Activated naive CD4-positive, alpha-beta T cell treated with anti-CD3 and anti-CD28 coated beads, Interleukin-2, amount 10 ng/mL, durations not matched to agents 7 days and 5 days (primary cell): ENCODE results near the gene KRT36.

ENCODE experiments used
- CTCF ChIA-PET: fragments of 350-600 bp; sonication (Branson Sonifier 250); formaldehyde crosslinking; loops from one replicate; lab custom pipeline; 2021; ENCODE audit warnings: antibody characterized with exemption; lab: Charles Lee
- DNase-seq: peaks from one replicate; pipeline ENCODE4 v3.0.0-alpha.2; 2020
- H3K27ac Mint-ChIP-seq: one replicate; pipeline ENCODE4 v1.8.0; 2021; ENCODE audit warnings: mild to moderate bottlenecking, moderate library complexity, mixed read lengths
- H3K27me3 Mint-ChIP-seq: one replicate; pipeline ENCODE4 v1.8.0; 2021; ENCODE audit warnings: mild to moderate bottlenecking, mixed read lengths
- H3K36me3 Mint-ChIP-seq: one replicate; pipeline ENCODE4 v1.8.0; 2021; ENCODE audit warnings: mixed read lengths
- H3K4me1 Mint-ChIP-seq: one replicate; pipeline ENCODE4 v1.8.0; 2021; ENCODE audit warnings: mixed read lengths
- H3K4me3 Mint-ChIP-seq: one replicate; pipeline ENCODE4 v1.8.0; 2021; ENCODE audit warnings: mild to moderate bottlenecking, moderate library complexity, mixed read lengths
- H3K9me3 Mint-ChIP-seq: one replicate; pipeline ENCODE4 v1.8.0; 2021; ENCODE audit warnings: mixed read lengths

The KRT36 gene

GRCh38 chr17:41483991-41484826, 5.5 kb downstream of the KRT36 start:
- no peak overlapping the region for H3K4me3 Mint-ChIP-seq
- DNase-seq, result no peak
- peaks cover 11% of the 10 kb centered on the region for H3K27me3 Mint-ChIP-seq
- H3K36me3 Mint-ChIP-seq, result no peaks in the 10 kb centered on the region
- H3K27ac Mint-ChIP-seq, result no peak overlapping the region
- no peaks in the 10 kb centered on the region for H3K9me3 Mint-ChIP-seq
- H3K4me1 Mint-ChIP-seq, result no peaks in the 10 kb centered on the region
- CTCF ChIA-PET, result interaction anchor here (1.0 to 2.3 kb wide), 4 partner anchors 11 to 179 kb away, joined by 3 to 7 read pairs (median 4); no protein-coding TSS in a partner anchor

GRCh38 chr17:41483531-41483930, 6.2 kb downstream of the KRT36 start:
- Mint-ChIP-seq H3K27me3 (peaks cover 11% of the 10 kb centered on the region), H3K27ac (no peak overlapping the region), H3K9me3 (no peaks in the 10 kb centered on the region), H3K4me3 (no peak overlapping the region), H3K36me3 (no peaks in the 10 kb centered on the region), H3K4me1 (no peaks in the 10 kb centered on the region)
- DNase-seq, result no peak
- CTCF ChIA-PET, result interaction anchor here (1.0 to 2.3 kb wide), 3 partner anchors 11 to 180 kb away, joined by 3 to 7 read pairs (median 4); no protein-coding TSS in a partner anchor

- no peaks in the 10 kb centered on the region for H3K4me1 Mint-ChIP-seq
- CTCF ChIA-PET, result interaction anchor here (1.0 kb wide), 1 partner anchor 15 kb away, joined by 3 read pairs; no protein-coding TSS in a partner anchor
- peaks cover 4% of the 10 kb centered on the region for H3K27me3 Mint-ChIP-seq
- no peak within 1 kb of the TSS for H3K4me3 Mint-ChIP-seq
- DNase-seq, result no peak
- H3K36me3 Mint-ChIP-seq, result no peaks in the 10 kb centered on the region
- no peak within 1 kb of the TSS for H3K27ac Mint-ChIP-seq
- H3K9me3 Mint-ChIP-seq, result no peaks in the 10 kb centered on the region
Observed at GRCh38 chr17:41481036-41481435, 8.7 kb downstream of the KRT36 start, which contains the start of gene KRT35. Gene KRT35 (minus strand): TSS chr17:41481151. CDS start chr17:41481097, 54 bp downstream.

DNA sequence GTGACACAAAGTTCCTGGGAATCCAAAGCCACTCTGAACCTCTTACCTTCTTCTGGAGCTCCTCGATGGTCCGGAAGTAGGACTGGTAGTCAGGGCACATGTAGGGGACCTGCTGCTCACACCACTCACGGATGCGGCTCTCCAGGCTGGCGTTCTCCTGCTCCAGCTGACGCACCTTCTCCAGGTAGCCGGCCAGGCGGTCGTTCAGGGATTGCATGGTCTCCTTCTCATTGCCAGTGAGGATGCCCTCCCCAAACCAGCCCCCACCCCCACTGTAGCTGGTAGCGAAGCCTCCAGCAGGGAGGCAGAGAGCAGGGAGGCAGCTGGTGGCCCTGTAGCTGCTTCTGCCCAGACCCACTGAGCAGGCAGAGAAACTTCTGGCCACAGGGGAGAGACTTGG, 9.1 kb downstream of the KRT36 start:
- no peaks in the 10 kb centered on the region for H3K36me3 Mint-ChIP-seq
- no peak overlapping the region for H3K27ac Mint-ChIP-seq
- H3K27me3 Mint-ChIP-seq, result peaks cover 4% of the 10 kb centered on the region
- no peaks in the 10 kb centered on the region for H3K4me1 Mint-ChIP-seq
- H3K4me3 Mint-ChIP-seq, result no peak overlapping the region
- DNase-seq, result no peak
- CTCF ChIA-PET, result interaction anchor here (1.0 kb wide), 1 partner anchor 15 kb away, joined by 3 read pairs; no protein-coding TSS in a partner anchor
- no peaks in the 10 kb centered on the region for H3K9me3 Mint-ChIP-seq

GRCh38 chr17:41480136-41480535, 9.6 kb downstream of the KRT36 start:
- H3K4me1 Mint-ChIP-seq, result no peaks in the 10 kb centered on the region
- H3K36me3 Mint-ChIP-seq, result no peaks in the 10 kb centered on the region
- CTCF ChIA-PET, result interaction anchor here (0.6 to 1.0 kb wide), 2 partner anchors 16 to 1356 kb away, joined by 3 read pairs; no protein-coding TSS in a partner anchor
- H3K27me3 Mint-ChIP-seq, result peaks cover 4% of the 10 kb centered on the region
- H3K27ac Mint-ChIP-seq, result no peak overlapping the region
- no peak overlapping the region for H3K4me3 Mint-ChIP-seq
- H3K9me3 Mint-ChIP-seq, result no peaks in the 10 kb centered on the region
- DNase-seq, result no peak

DNA sequence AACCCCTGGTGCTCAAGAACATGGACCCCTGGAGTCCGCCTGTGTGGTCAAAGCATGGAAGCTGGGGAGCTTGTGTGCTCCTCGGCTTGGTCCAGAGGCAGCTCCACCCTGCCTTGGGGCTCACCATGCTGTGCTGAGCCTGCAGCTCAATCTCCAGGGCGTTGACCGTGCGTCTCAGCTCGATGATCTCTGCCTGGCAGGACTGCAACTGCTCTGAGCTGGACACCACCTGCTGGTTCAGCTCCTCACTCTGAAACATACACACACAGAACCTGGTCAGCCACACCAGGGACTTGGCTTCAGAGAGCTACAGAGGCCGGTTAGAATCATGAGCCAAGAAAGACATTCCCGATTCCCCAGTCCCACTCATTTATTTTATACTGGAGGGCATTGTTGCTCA, 11.5 kb downstream of the KRT36 start:
- no peak overlapping the region for H3K27ac Mint-ChIP-seq
- H3K9me3 Mint-ChIP-seq, result no peaks in the 10 kb centered on the region
- no peaks in the 10 kb centered on the region for H3K4me1 Mint-ChIP-seq
- no peak for DNase-seq
- H3K27me3 Mint-ChIP-seq, result peaks cover 10% of the 10 kb centered on the region
- H3K4me3 Mint-ChIP-seq, result no peak overlapping the region
- CTCF ChIA-PET, result no interaction called here
- H3K36me3 Mint-ChIP-seq, result no peaks in the 10 kb centered on the region

DNA sequence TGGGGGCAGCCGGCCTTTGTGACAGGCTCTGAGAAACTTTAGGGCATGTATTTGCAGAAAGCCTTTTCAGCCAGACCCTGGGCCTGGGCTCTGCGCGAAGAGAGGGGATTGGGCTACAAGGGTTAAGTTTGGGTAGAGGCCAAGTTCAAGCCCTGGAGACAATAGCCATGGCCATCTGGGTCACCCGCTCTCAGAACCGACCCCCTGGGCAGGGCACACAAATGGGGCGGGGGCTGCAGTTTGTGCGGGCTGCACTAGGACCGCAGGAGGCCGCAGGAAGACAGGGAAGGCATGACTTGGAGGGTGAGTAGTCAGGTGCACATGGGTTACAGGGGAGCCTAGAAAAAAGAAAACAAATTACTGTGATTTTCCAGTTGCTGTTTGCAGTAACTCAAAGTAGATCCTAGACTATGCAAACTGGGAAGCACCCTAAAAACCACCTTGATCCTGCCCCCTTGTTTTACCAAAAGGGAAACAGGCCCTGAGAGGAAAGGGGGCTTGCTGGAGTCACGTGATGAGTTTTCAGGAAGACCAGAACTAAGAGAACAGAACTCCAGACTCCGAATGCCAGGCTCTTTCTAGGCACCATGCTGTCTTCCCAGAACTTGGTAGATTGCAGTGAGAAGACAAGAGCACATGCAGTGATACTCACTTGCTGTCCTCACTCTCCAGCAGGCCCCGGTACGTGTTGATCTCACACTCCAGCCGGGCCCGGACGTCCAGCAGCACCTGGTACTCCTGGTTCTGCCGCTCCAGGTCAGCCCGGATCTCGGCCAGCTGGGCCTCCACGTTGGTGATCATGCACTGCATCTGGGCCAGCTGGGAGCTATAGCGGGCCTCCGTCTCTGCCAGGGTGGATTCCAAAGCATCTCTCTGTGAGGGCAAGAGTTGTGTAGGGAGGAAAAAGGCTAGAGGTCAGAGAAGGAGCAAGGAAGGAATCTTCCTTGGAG, 12.6 kb downstream of the KRT36 start:
- no peak overlapping the region for H3K27ac Mint-ChIP-seq
- no peaks in the 10 kb centered on the region for H3K4me1 Mint-ChIP-seq
- no peaks in the 10 kb centered on the region for H3K9me3 Mint-ChIP-seq
- DNase-seq, result no peak
- peaks cover 13% of the 10 kb centered on the region for H3K27me3 Mint-ChIP-seq
- H3K4me3 Mint-ChIP-seq, result no peak overlapping the region
- H3K36me3 Mint-ChIP-seq, result no peaks in the 10 kb centered on the region
- CTCF ChIA-PET, result no interaction called here

- Mint-ChIP-seq H3K27me3 (peaks cover 9% of the 10 kb centered on the region), H3K27ac (no peak overlapping the region), H3K9me3 (no peaks in the 10 kb centered on the region), H3K4me1 (no peaks in the 10 kb centered on the region), H3K4me3 (no peak overlapping the region), H3K36me3 (no peaks in the 10 kb centered on the region)
- CTCF ChIA-PET, result no interaction called here
- no peak for DNase-seq
Observed at GRCh38 chr17:41475421-41475820, 14.3 kb downstream of the KRT36 start.

DNA sequence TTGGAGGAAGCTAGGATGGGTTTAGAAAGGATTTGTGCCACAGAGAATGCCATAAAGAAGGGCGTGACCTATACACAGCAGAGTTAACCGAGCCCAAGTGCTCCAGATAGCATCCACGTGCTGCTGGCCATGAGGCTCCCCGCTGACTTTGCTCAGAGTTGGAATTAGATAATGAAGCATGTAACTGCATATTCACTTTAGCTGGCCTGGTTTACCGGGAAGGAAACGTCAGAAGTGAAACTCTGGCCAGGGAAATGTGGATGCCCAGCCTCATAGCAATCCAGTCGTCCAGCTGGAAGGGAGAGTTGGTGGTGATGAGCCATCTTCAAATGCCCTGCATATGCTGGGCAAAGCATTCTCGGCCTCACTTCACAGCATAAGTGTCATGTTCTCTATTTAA, 14.8 kb downstream of the KRT36 start:
- CTCF ChIA-PET, result no interaction called here
- Mint-ChIP-seq H3K4me3 (no peak overlapping the region), H3K36me3 (no peaks in the 10 kb centered on the region), H3K9me3 (no peaks in the 10 kb centered on the region), H3K27me3 (peaks cover 9% of the 10 kb centered on the region), H3K27ac (no peak overlapping the region), H3K4me1 (no peaks in the 10 kb centered on the region)
- no peak for DNase-seq

DNA sequence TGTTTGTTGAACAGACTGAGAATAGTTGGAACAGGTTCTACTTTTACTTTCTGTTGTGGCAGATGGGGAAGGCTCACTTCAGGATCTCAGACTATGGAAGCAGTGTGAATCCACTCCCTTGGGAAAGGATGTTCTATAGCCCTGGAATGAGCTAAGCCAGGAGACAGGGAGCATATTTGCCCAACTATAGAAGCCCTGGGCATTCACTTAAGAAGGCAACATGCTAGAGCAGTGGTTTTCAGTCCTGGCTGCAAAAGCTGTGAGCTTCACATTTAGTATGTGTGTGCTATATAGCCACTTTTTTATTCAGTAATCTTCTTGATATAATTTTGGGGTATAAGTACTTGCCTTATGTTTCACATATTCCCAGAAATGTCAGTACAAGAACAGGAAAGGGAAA, 21.4 kb downstream of the KRT36 start:
- no peak overlapping the region for H3K27ac Mint-ChIP-seq
- CTCF ChIA-PET, result no interaction called here
- no peaks in the 10 kb centered on the region for H3K36me3 Mint-ChIP-seq
- H3K4me3 Mint-ChIP-seq, result no peak overlapping the region
- no peak for DNase-seq
- peaks cover 18% of the 10 kb centered on the region for H3K27me3 Mint-ChIP-seq
- no peaks in the 10 kb centered on the region for H3K4me1 Mint-ChIP-seq
- H3K9me3 Mint-ChIP-seq, result peaks cover 6% of the 10 kb centered on the region

GRCh38 chr17:41467561-41467960, 22.1 kb downstream of the KRT36 start:
- no peak overlapping the region for H3K4me3 Mint-ChIP-seq
- H3K4me1 Mint-ChIP-seq, result no peaks in the 10 kb centered on the region
- no peak for DNase-seq
- H3K27me3 Mint-ChIP-seq, result peaks cover 15% of the 10 kb centered on the region
- H3K36me3 Mint-ChIP-seq, result no peaks in the 10 kb centered on the region
- peaks cover 6% of the 10 kb centered on the region for H3K9me3 Mint-ChIP-seq
- CTCF ChIA-PET, result no interaction called here
- H3K27ac Mint-ChIP-seq, result no peak overlapping the region

- Mint-ChIP-seq H3K36me3 (no peaks in the 10 kb centered on the region), H3K4me3 (no peak within 1 kb of the TSS), H3K9me3 (peaks cover 6% of the 10 kb centered on the region), H3K27me3 (peaks cover 15% of the 10 kb centered on the region), H3K4me1 (no peaks in the 10 kb centered on the region), H3K27ac (no peak within 1 kb of the TSS)
- DNase-seq, result no peak
- CTCF ChIA-PET, result no interaction called here
Observed at GRCh38 chr17:41466988-41467387, 22.7 kb downstream of the KRT36 start, which contains the start of gene KRT32. Gene KRT32 (minus strand): TSS chr17:41467386. CDS start chr17:41467325, 61 bp downstream.

GRCh38 chr17:41464682-41465081, 25.0 kb downstream of the KRT36 start:
- peaks cover 6% of the 10 kb centered on the region for H3K9me3 Mint-ChIP-seq
- DNase-seq, result no peak
- no peak overlapping the region for H3K4me3 Mint-ChIP-seq
- CTCF ChIA-PET, result no interaction called here
- peaks cover 15% of the 10 kb centered on the region for H3K27me3 Mint-ChIP-seq
- H3K27ac Mint-ChIP-seq, result no peak overlapping the region
- H3K4me1 Mint-ChIP-seq, result no peaks in the 10 kb centered on the region
- H3K36me3 Mint-ChIP-seq, result no peaks in the 10 kb centered on the region

- H3K4me3 Mint-ChIP-seq, result no peak overlapping the region
- H3K4me1 Mint-ChIP-seq, result no peaks in the 10 kb centered on the region
- CTCF ChIA-PET, result no interaction called here
- peaks cover 6% of the 10 kb centered on the region for H3K9me3 Mint-ChIP-seq
- H3K27ac Mint-ChIP-seq, result no peak overlapping the region
- peaks cover 15% of the 10 kb centered on the region for H3K27me3 Mint-ChIP-seq
- no peaks in the 10 kb centered on the region for H3K36me3 Mint-ChIP-seq
- DNase-seq, result no peak
Observed at GRCh38 chr17:41464173-41464572, 25.5 kb downstream of the KRT36 start.
